ENCODE measurements around the gene ATRNL1.
A peak's percentile ranks its signal among the peaks of the same experiment; 100 is the strongest.

The ATRNL1 gene

GRCh38 chr10:115417585-115418265 lies 324.6 kb downstream of the ATRNL1 start:
- Histone ChIP-seq H3K14ac (ENCODE audit: low read length) (no peak overlapping the region), H3K18ac (ENCODE audit: low read length) (no peak overlapping the region), H2BK120ac (ENCODE audit: insufficient read depth, low read length, poor library complexity) (no peak overlapping the region), H2BK12ac (ENCODE audit: low read length) (no peak overlapping the region), H3K79me2 (ENCODE audit: control insufficient read depth, insufficient read depth, low read length, poor library complexity) (no peaks in the 10 kb centered on the region), H2BK5ac (ENCODE audit: low read depth, low read length, poor library complexity) (no peak overlapping the region), H3K27me3 (ENCODE audit: insufficient read depth, low read length) (no peaks in the 10 kb centered on the region), H3K4ac (ENCODE audit: low read depth, low read length) (no peak overlapping the region), H2AK5ac (ENCODE audit: low read length) (no peak overlapping the region), H3K79me1 (ENCODE audit: low read length) (no peaks in the 10 kb centered on the region), H4K12ac (ENCODE audit: low read depth, low read length) (no peak overlapping the region), H3K9ac (ENCODE audit: low read length) (no peak overlapping the region), H3K9me3 (ENCODE audit: insufficient read depth, low read depth, low read length) (no peaks in the 10 kb centered on the region), H4K91ac (ENCODE audit: low read depth, low read length) (no peak overlapping the region), H3K4me2 (ENCODE audit: low read length) (no peak overlapping the region), H2AFZ (ENCODE audit: insufficient read depth, low read length, poor library complexity) (no peak overlapping the region), H3K27ac (ENCODE audit: low read depth, low read length) (no peak overlapping the region), H3K36me3 (ENCODE audit: control insufficient read depth in 1 of 2, insufficient read depth in 2 of 2, low read length in 2 of 2) (no peaks in the 10 kb centered on the region), H3K23ac (ENCODE audit: low read length) (no peak overlapping the region), H3K4me1 (ENCODE audit: control insufficient read depth in 1 of 2, insufficient read depth in 2 of 2, low read length in 2 of 2) (no peaks in the 10 kb centered on the region), H4K8ac (ENCODE audit: low read depth, low read length) (no peak overlapping the region), H3K4me3 (ENCODE audit: low read depth, low read length) (no peak overlapping the region)
- peak in 1 of 2 donors; percentile 23 for DNase-seq

GRCh38 chr10:115422624-115423023 lies 329.5 kb downstream of the ATRNL1 start:
- no peaks in the 10 kb centered on the region for H3K9me3 ChIP-seq (ENCODE audit: insufficient read depth, low read depth, low read length)
- no CpG with 5 or more reads among the region's 1 CpG for WGBS (ENCODE audit: extremely low coverage, insufficient coverage, insufficient read length)
- no peaks in the 10 kb centered on the region for H3K79me2 ChIP-seq (ENCODE audit: control insufficient read depth, insufficient read depth, low read length, poor library complexity)
- DNase-seq, result no peak
- H2AFZ ChIP-seq (ENCODE audit: insufficient read depth, low read length, poor library complexity), result no peak overlapping the region
- H2BK12ac ChIP-seq (ENCODE audit: low read length), result no peak overlapping the region
- no peak overlapping the region for H3K18ac ChIP-seq (ENCODE audit: low read length)
- no peaks in the 10 kb centered on the region for H3K4me1 ChIP-seq (ENCODE audit: control insufficient read depth in 1 of 2, insufficient read depth in 2 of 2, low read length in 2 of 2)
- no peak overlapping the region for H4K8ac ChIP-seq (ENCODE audit: low read depth, low read length)
- H3K4me2 ChIP-seq (ENCODE audit: low read length), result no peak overlapping the region
- H3K23ac ChIP-seq (ENCODE audit: low read length), result no peak overlapping the region
- no peak overlapping the region for H2BK120ac ChIP-seq (ENCODE audit: insufficient read depth, low read length, poor library complexity)
- H2BK5ac ChIP-seq (ENCODE audit: low read depth, low read length, poor library complexity), result no peak overlapping the region
- no peaks in the 10 kb centered on the region for H3K27me3 ChIP-seq (ENCODE audit: insufficient read depth, low read length)
- no peak overlapping the region for H3K4ac ChIP-seq (ENCODE audit: low read depth, low read length)
- H3K9ac ChIP-seq (ENCODE audit: low read length), result no peak overlapping the region
- H4K12ac ChIP-seq (ENCODE audit: low read depth, low read length), result no peak overlapping the region
- H4K91ac ChIP-seq (ENCODE audit: low read depth, low read length), result no peak overlapping the region
- no peak overlapping the region for H3K27ac ChIP-seq (ENCODE audit: low read depth, low read length)
- no peak overlapping the region for H3K14ac ChIP-seq (ENCODE audit: low read length)
- no peak overlapping the region for H3K4me3 ChIP-seq (ENCODE audit: low read depth, low read length)
- H3K36me3 ChIP-seq (ENCODE audit: control insufficient read depth in 1 of 2, insufficient read depth in 2 of 2, low read length in 2 of 2), result no peaks in the 10 kb centered on the region
- H2AK5ac ChIP-seq (ENCODE audit: low read length), result no peak overlapping the region
- H3K79me1 ChIP-seq (ENCODE audit: low read length), result no peaks in the 10 kb centered on the region

- H2BK120ac ChIP-seq (ENCODE audit: insufficient read depth, low read length, poor library complexity), result no peak overlapping the region
- H2AK5ac ChIP-seq (ENCODE audit: low read length), result no peak overlapping the region
- H3K79me1 ChIP-seq (ENCODE audit: low read length), result no peaks in the 10 kb centered on the region
- no peak overlapping the region for H3K27ac ChIP-seq (ENCODE audit: low read depth, low read length)
- no peak for DNase-seq
- H3K4me1 ChIP-seq (ENCODE audit: control insufficient read depth in 1 of 2, insufficient read depth in 2 of 2, low read length in 2 of 2), result no peaks in the 10 kb centered on the region
- H3K27me3 ChIP-seq (ENCODE audit: insufficient read depth, low read length), result no peaks in the 10 kb centered on the region
- H4K8ac ChIP-seq (ENCODE audit: low read depth, low read length), result no peak overlapping the region
- H3K9ac ChIP-seq (ENCODE audit: low read length), result no peak overlapping the region
- no peak overlapping the region for H3K4me3 ChIP-seq (ENCODE audit: low read depth, low read length)
- H3K4me2 ChIP-seq (ENCODE audit: low read length), result no peak overlapping the region
- no peak overlapping the region for H3K18ac ChIP-seq (ENCODE audit: low read length)
- H2BK5ac ChIP-seq (ENCODE audit: low read depth, low read length, poor library complexity), result no peak overlapping the region
- no peak overlapping the region for H3K4ac ChIP-seq (ENCODE audit: low read depth, low read length)
- no peak overlapping the region for H3K14ac ChIP-seq (ENCODE audit: low read length)
- H4K91ac ChIP-seq (ENCODE audit: low read depth, low read length), result no peak overlapping the region
- H4K12ac ChIP-seq (ENCODE audit: low read depth, low read length), result no peak overlapping the region
- no CpG with 5 or more reads among the region's 2 CpGs for WGBS (ENCODE audit: extremely low coverage, insufficient coverage, insufficient read length)
- H2BK12ac ChIP-seq (ENCODE audit: low read length), result no peak overlapping the region
- no peaks in the 10 kb centered on the region for H3K79me2 ChIP-seq (ENCODE audit: control insufficient read depth, insufficient read depth, low read length, poor library complexity)
- no peak overlapping the region for H3K23ac ChIP-seq (ENCODE audit: low read length)
- no peaks in the 10 kb centered on the region for H3K36me3 ChIP-seq (ENCODE audit: control insufficient read depth in 1 of 2, insufficient read depth in 2 of 2, low read length in 2 of 2)
- no peaks in the 10 kb centered on the region for H3K9me3 ChIP-seq (ENCODE audit: insufficient read depth, low read depth, low read length)
- no peak overlapping the region for H2AFZ ChIP-seq (ENCODE audit: insufficient read depth, low read length, poor library complexity)
Measured at GRCh38 chr10:115427611-115428010, 334.4 kb downstream of the ATRNL1 start.

- Histone ChIP-seq H2AK5ac (ENCODE audit: low read length) (no peak overlapping the region), H3K4me1 (ENCODE audit: control insufficient read depth in 1 of 2, insufficient read depth in 2 of 2, low read length in 2 of 2) (no peaks in the 10 kb centered on the region), H3K4me2 (ENCODE audit: low read length) (no peak overlapping the region), H3K36me3 (ENCODE audit: control insufficient read depth in 1 of 2, insufficient read depth in 2 of 2, low read length in 2 of 2) (no peaks in the 10 kb centered on the region), H3K4me3 (ENCODE audit: low read depth, low read length) (no peak overlapping the region), H3K9ac (ENCODE audit: low read length) (no peak overlapping the region), H3K9me3 (ENCODE audit: insufficient read depth, low read depth, low read length) (no peaks in the 10 kb centered on the region), H3K79me1 (ENCODE audit: low read length) (no peaks in the 10 kb centered on the region), H3K23ac (ENCODE audit: low read length) (no peak overlapping the region), H3K14ac (ENCODE audit: low read length) (no peak overlapping the region), H3K79me2 (ENCODE audit: control insufficient read depth, insufficient read depth, low read length, poor library complexity) (no peaks in the 10 kb centered on the region), H3K4ac (ENCODE audit: low read depth, low read length) (no peak overlapping the region), H2BK120ac (ENCODE audit: insufficient read depth, low read length, poor library complexity) (no peak overlapping the region), H2BK5ac (ENCODE audit: low read depth, low read length, poor library complexity) (no peak overlapping the region), H3K18ac (ENCODE audit: low read length) (no peak overlapping the region), H3K27ac (ENCODE audit: low read depth, low read length) (no peak overlapping the region), H4K12ac (ENCODE audit: low read depth, low read length) (no peak overlapping the region), H3K27me3 (ENCODE audit: insufficient read depth, low read length) (no peaks in the 10 kb centered on the region), H2BK12ac (ENCODE audit: low read length) (no peak overlapping the region), H4K91ac (ENCODE audit: low read depth, low read length) (no peak overlapping the region), H2AFZ (ENCODE audit: insufficient read depth, low read length, poor library complexity) (no peak overlapping the region), H4K8ac (ENCODE audit: low read depth, low read length) (no peak overlapping the region)
- WGBS (ENCODE audit: extremely low coverage, insufficient coverage, insufficient read length), result no CpG with 5 or more reads among the region's 4 CpGs
- peak in 1 of 2 donors; percentile 4 for DNase-seq
Measured at GRCh38 chr10:115432188-115432819, 339.1 kb downstream of the ATRNL1 start.

Data from trophoblast cell (in vitro differentiated cells and primary cell).